ENCODE data around the gene MCM3AP.
"Not testable (repeated sequence)": the region's sequence is repeated elsewhere in the genome, so short reads cannot be mapped to it uniquely, and the experiment has no call there.

The MCM3AP gene

GRCh38 chr21:46207006-46207919, 78.1 kb downstream of the MCM3AP start:
- in situ Hi-C loops (cut with MboI; ENCODE audit: low sequenced_read_pairs) = no loop called here

DNA sequence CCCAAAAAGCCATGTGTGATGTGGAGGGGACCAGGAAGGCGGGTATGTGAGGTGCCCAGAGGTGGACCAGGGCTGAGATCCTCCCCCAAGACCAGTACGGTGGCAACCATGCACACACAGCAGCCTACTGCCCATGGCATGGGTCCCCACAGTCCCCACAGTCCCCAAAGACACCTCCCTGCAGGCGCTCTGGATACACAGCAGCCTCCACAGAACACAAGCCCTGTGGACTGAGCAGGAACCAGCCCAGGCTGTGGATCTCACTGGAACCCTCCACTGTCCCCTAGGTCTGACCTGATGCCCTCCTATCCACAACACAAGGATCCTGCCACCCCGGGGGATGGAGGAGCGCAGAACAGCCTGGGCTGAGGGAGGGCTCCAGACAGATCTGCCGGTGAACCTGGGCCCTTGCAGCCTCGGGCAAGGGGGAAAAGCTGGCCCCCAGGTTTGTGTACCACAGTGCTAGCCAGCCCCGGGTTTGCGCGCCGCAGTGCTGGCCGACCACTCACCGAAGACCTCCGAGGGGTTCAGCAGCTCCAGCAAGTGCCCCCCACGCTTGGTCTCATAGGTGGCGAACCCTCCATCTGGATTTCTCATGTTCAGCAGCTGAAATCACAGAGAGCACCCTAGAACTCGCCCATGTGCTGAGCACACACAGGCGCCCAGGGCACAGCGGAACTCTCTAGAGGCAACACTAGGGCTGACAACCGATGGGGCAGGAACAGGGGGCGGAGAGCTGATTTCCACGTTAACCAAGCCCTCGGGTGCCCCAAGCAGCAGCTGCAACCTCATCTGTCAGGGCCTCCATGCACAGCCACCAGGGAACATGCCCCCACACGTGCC, 79.0 kb downstream of the MCM3AP start:
- in situ Hi-C loops (cut with MboI; ENCODE audit: low sequenced_read_pairs) = no loop called here

GRCh38 chr21:46205766-46206162, 79.6 kb downstream of the MCM3AP start:
- in situ Hi-C loops (cut with MboI; ENCODE audit: low sequenced_read_pairs) = no loop called here

GRCh38 chr21:46205166-46205565, 80.2 kb downstream of the MCM3AP start:
- in situ Hi-C loops (cut with MboI; ENCODE audit: low sequenced_read_pairs) = no loop called here

- in situ Hi-C loops (cut with MboI; ENCODE audit: low sequenced_read_pairs) = no loop called here
These were observed 82.2 kb downstream of the MCM3AP start for GRCh38 chr21:46203203-46203600.

GRCh38 chr21:46202592-46203202, 82.7 kb downstream of the MCM3AP start:
- in situ Hi-C loops (cut with MboI; ENCODE audit: low sequenced_read_pairs) = no loop called here

- in situ Hi-C loops (cut with MboI; ENCODE audit: low sequenced_read_pairs) = not testable (repeated sequence)
These were observed 84.3 kb downstream of the MCM3AP start for GRCh38 chr21:46200877-46201803.

GRCh38 chr21:46199436-46200373, 85.7 kb downstream of the MCM3AP start:
- in situ Hi-C loops (cut with MboI; ENCODE audit: low sequenced_read_pairs) = no loop called here

DNA sequence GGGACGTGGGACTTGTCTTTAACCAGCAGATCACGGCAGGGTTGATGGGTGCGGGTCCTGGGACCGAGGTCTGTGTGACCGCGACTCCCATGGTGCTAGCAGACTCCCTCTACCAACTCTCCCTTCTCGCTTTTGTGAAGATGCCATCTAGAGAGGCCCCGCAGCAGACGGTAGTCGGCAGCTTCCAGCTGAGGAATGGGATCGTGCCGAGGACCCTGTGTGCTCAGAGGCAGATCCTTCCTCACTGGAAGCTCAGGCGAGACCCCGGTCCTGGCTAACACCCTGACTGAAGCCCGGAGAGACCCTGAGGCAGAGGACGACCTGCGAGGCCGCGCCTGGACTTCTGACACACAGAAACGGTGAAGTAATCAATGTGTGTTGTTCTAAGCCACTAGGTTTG, 88.7 kb downstream of the MCM3AP start:
- in situ Hi-C loops (cut with MboI; ENCODE audit: low sequenced_read_pairs) = no loop called here

DNA sequence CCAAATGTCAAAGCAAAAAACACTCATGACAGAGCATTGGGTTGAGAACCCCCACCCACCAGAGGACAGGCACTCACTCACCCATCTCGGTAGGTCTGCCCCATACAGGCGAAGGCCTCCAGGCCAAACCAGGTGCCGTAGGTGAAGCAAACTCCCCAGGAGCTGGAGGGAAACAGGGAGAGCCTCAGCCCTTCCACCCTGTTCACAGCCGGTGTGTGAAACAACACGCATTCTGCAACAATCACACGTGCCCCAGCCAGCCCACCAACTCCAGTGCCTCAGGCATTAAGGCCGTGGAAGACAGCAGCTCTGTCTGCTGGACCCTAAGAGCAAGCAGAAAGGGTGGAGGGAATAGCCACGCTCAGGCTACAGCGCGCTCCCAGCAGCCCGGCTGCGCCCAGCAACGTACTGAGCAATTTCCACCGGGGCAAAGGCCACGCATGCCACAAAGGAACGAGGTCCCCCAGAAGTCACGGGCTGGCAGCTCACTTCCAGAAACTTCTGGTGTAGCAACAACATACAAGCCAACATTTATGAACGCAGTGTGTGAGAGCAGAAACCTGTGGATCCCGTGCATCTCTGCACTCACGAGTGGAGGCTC, 89.7 kb downstream of the MCM3AP start:
- in situ Hi-C loops (cut with MboI; ENCODE audit: low sequenced_read_pairs) = no loop called here

GRCh38 chr21:46194374-46195334, 90.8 kb downstream of the MCM3AP start:
- in situ Hi-C loops (cut with MboI; ENCODE audit: low sequenced_read_pairs) = no loop called here

- in situ Hi-C loops (cut with MboI; ENCODE audit: low sequenced_read_pairs) = no loop called here
These were observed 91.5 kb downstream of the MCM3AP start for GRCh38 chr21:46193829-46194373.

DNA sequence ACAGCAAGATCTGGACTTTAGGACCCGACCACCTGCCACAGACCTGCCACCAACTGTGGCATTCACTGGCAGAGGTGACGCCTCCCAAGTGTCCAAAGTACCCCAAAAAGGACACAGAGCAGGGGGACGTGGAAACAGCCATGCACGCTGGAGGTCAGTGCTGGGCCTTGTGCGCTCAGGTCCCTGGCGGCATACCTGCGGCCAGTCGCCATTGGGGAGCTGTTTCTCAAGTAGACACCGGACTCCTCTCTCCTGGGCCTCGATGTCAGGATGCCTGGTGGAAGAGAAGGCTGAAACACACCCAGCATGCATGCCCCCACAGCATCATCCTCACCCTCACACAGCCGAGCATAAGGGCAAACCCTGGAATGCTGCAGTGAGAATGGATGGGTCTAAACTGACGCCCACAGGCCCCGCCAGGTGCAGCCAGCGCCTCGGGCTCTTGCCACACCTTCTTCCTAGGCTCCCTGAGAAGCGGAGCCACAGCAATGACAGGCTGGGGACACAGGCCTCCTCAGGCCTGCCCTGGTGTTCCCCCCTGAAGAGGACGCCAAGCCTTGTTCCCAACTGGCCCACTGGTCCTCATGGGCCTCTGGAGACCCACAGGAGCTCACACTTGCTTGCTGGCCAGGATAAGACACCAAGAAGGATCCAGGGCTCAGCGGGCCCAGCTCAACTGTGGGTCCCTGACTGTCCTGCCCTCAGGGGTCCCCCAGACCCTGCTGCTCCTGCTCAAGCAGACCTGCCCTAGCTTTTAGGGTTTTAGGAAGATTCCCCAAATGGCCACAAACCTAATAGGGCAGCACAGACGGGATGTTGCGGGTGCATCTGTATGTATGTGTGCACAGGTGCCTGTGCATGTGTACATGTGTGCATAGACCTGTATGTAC, 93.5 kb downstream of the MCM3AP start:
- in situ Hi-C loops (cut with MboI; ENCODE audit: low sequenced_read_pairs) = no loop called here

- in situ Hi-C loops (cut with MboI; ENCODE audit: low sequenced_read_pairs) = no loop called here
These were observed 94.1 kb downstream of the MCM3AP start for GRCh38 chr21:46191257-46191685.

- in situ Hi-C loops (cut with MboI; ENCODE audit: low sequenced_read_pairs) = no loop called here
These were observed 94.8 kb downstream of the MCM3AP start for GRCh38 chr21:46190491-46191131.

- in situ Hi-C loops (cut with MboI; ENCODE audit: low sequenced_read_pairs) = no loop called here
These were observed 95.4 kb downstream of the MCM3AP start for GRCh38 chr21:46189959-46190490.

Data from HL-60/S4 treated with phorbol 12-myristate 13-acetate at 8.2 ng/mL for 4 days and 3 days (cell line).